Measurements from ENCODE around the gene CDX2.

DNA sequence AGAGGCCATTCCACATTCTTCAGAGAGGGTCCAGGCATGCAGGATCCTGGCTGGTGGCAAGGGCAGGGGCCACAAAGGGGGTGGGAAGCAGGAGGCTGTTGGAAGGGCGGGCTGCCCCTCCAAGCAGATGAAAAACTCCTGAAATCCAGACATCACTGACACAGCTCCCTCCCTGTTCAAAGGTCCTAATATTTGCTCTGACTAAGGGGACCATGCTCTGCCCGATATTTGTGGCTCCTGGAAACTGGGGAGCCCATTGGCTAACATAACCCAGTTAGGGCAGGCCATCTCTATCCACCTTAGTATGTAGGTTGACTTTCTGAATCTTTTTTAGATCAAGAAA is 3.3 kb upstream of the CDX2 start:
- TF ChIP-seq, protein P1, sequence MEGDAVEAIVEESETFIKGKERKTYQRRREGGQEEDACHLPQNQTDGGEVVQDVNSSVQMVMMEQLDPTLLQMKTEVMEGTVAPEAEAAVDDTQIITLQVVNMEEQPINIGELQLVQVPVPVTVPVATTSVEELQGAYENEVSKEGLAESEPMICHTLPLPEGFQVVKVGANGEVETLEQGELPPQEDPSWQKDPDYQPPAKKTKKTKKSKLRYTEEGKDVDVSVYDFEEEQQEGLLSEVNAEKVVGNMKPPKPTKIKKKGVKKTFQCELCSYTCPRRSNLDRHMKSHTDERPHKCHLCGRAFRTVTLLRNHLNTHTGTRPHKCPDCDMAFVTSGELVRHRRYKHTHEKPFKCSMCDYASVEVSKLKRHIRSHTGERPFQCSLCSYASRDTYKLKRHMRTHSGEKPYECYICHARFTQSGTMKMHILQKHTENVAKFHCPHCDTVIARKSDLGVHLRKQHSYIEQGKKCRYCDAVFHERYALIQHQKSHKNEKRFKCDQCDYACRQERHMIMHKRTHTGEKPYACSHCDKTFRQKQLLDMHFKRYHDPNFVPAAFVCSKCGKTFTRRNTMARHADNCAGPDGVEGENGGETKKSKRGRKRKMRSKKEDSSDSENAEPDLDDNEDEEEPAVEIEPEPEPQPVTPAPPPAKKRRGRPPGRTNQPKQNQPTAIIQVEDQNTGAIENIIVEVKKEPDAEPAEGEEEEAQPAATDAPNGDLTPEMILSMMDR (IDR thresholded peaks at IDR 0.05): no peak
- TF ChIP-seq POLR2AphosphoS5 (IDR thresholded peaks at IDR 0.05) (no peak), POLR2A (IDR thresholded peaks at IDR 0.05) (no peak)
